ENCODE data around the gene PGPEP1. TPM values are rescaled to one million over a fixed set of nuclear protein-coding genes. Genes with fewer than 3 reads are reported as not detected.
A peak's percentile ranks its signal among the peaks of the same experiment; 100 is the strongest.

The PGPEP1 gene
- 9.6 and 11.4 TPM in 2 replicates for total RNA-seq (2014; rRNA removed)
- percentile 68 among the genes with signal in this experiment for Bru-seq, nascent RNA
- percentile 81 among the genes with signal in this experiment for BruChase-seq, experiment 1, labeled RNA remaining after a 6-hour chase
- percentile 77 among the genes with signal in this experiment for BruChase-seq, experiment 2, labeled RNA remaining after a 2-hour chase
- long read RNA-seq, partial matches to known transcripts = 0 of 35 reads
- long read RNA-seq, other reads (novel, unspliced or antisense) = 33 of 35 reads

GRCh38 chr19:18340190-18340989, at the start of gene PGPEP1:
PGPEP1 (plus strand) TSS chr19:18340598; CDS start chr19:18340682, 84 bp downstream.
- Histone ChIP-seq H3K27ac (ENCODE audit: low read length) (no peak within 1 kb of the TSS), H3K4me2 (ENCODE audit: low read length) (peak within 1 kb of the TSS; percentile 91), H2AFZ (ENCODE audit: low read length) (peak within 1 kb of the TSS; percentile 72), H4K20me1 (ENCODE audit: low read length) (no peaks in the 10 kb centered on the region), H3K9me3 (ENCODE audit: low read length) (no peaks in the 10 kb centered on the region), H3K27me3 (ENCODE audit: low read length) (no peaks in the 10 kb centered on the region), H3K36me3 (ENCODE audit: low read depth, low read length) (no peaks in the 10 kb centered on the region), H3K9me2 (replicated peaks; ENCODE audit: low read length) (no peaks in the 10 kb centered on the region), H3K79me2 (ENCODE audit: low read length) (no peaks in the 10 kb centered on the region), H3F3A (ENCODE audit: low read length, unreplicated experiment) (no peaks in the 10 kb centered on the region), H3K4me1 (ENCODE audit: insufficient read depth, low read length) (peaks cover 24% of the 10 kb centered on the region), H3K4me3 (ENCODE audit: low read length) (peak within 1 kb of the TSS; percentile 85), H3K9ac (ENCODE audit: low read length) (peak within 1 kb of the TSS; percentile 47)
- ATAC-seq (peak; percentile 76), DNase-seq (peak; percentile 67)
- intact Hi-C loops (cut with micrococcal nuclease) = no loop called here
- TF ChIP-seq EZH2 (IDR thresholded peaks at IDR 0.05; ENCODE audit: low read length, unreplicated experiment) = no peak
- TF ChIP-seq EZH2phosphoT487 (IDR thresholded peaks at IDR 0.05; ENCODE audit: borderline replicate concordance, low read length) = no peak
- TF ChIP-seq CTCF (conservative IDR thresholded peaks at IDR 0.05; ENCODE audit: low read depth, low read length) = no peak
- BruUV-seq (replicated peaks) = no TSS peak
- ChIA-PET POLR2A (ENCODE audit: unreplicated experiment) (interaction anchor here (0.5 kb wide), 1 partner anchor 10 kb away, joined by 14 read pairs; no protein-coding TSS in a partner anchor), CTCF (interaction anchor here (0.7 to 1.1 kb wide), 4 partner anchors 12 to 77 kb away, joined by 3 to 8 read pairs (median 4); no protein-coding TSS in a partner anchor)

- Histone ChIP-seq H3K9me2 (replicated peaks; ENCODE audit: low read length) (no peaks in the 10 kb centered on the region), H3K4me1 (ENCODE audit: insufficient read depth, low read length) (peaks cover 17% of the 10 kb centered on the region), H3K9me3 (ENCODE audit: low read length) (no peaks in the 10 kb centered on the region), H3K79me2 (ENCODE audit: low read length) (no peaks in the 10 kb centered on the region), H3K4me3 (ENCODE audit: low read length) (no peak overlapping the region), H4K20me1 (ENCODE audit: low read length) (no peaks in the 10 kb centered on the region), H2AFZ (ENCODE audit: low read length) (no peak overlapping the region), H3K9ac (ENCODE audit: low read length) (no peak overlapping the region), H3K4me2 (ENCODE audit: low read length) (no peak overlapping the region), H3K27ac (ENCODE audit: low read length) (no peak overlapping the region), H3K27me3 (ENCODE audit: low read length) (no peaks in the 10 kb centered on the region), H3F3A (ENCODE audit: low read length, unreplicated experiment) (no peaks in the 10 kb centered on the region), H3K36me3 (ENCODE audit: low read depth, low read length) (no peaks in the 10 kb centered on the region)
- intact Hi-C loops (cut with micrococcal nuclease) = no loop called here
- DNase-seq = no peak
- no TSS peak for BruUV-seq (replicated peaks)
- ATAC-seq = no peak
- ChIA-PET POLR2A (ENCODE audit: unreplicated experiment) (no interaction called here), CTCF (no interaction called here)
- no peak for TF ChIP-seq EZH2phosphoT487 (IDR thresholded peaks at IDR 0.05; ENCODE audit: borderline replicate concordance, low read length)
- no peak for TF ChIP-seq CTCF (conservative IDR thresholded peaks at IDR 0.05; ENCODE audit: low read depth, low read length)
- no peak for TF ChIP-seq EZH2 (IDR thresholded peaks at IDR 0.05; ENCODE audit: low read length, unreplicated experiment)
Measured at GRCh38 chr19:18291019-18291524, 49.3 kb upstream of the PGPEP1 start.
